Neural cell (in vitro differentiated cells): ENCODE results near the gene RPN1. TPM values are rescaled to one million over a fixed set of nuclear protein-coding genes. Genes with fewer than 3 reads are reported as not detected.

Experiments
- H2AFZ ChIP-seq: fragments of 200-600, 300-800 bp; sonication (generic), shearing (Covaris generic); 2 replicates; pipeline ENCODE4 v1.6.0; 2014; ENCODE audit warnings: low read depth, mild to moderate bottlenecking, antibody characterized with exemption, low read length, moderate library complexity
- H3F3A ChIP-seq: fragments of 200-600 bp; shearing (Covaris generic); 2 replicates; pipeline ENCODE4 v1.6.1; 2016; ENCODE audit warnings: mild to moderate bottlenecking, moderate library complexity, mixed read lengths, antibody characterized with exemption, low read length; ENCODE audit not compliant: insufficient read depth, poor library complexity, severe bottlenecking
- H3K27ac ChIP-seq: fragments of 200-600, 300-800 bp; sonication (generic), shearing (Covaris generic); 2 replicates; pipeline ENCODE4 v1.5.1; 2014; ENCODE audit warnings: mild to moderate bottlenecking, low read length, moderate library complexity
- H3K27me3 ChIP-seq: fragments of 300-800, 200-600 bp; sonication (generic), shearing (Covaris generic); 2 replicates; pipeline ENCODE4 v1.6.0; 2014; ENCODE audit warnings: mild to moderate bottlenecking, low read depth, low read length, moderate library complexity; ENCODE audit not compliant: insufficient read depth
- H3K36me3 ChIP-seq: fragments of 300-800, 200-600 bp; sonication (generic), shearing (Covaris generic); 2 replicates; pipeline ENCODE4 v1.5.1; 2014; ENCODE audit warnings: mild to moderate bottlenecking, antibody characterized with exemption, low read length, moderate library complexity; ENCODE audit not compliant: insufficient read depth
- H3K4me2 ChIP-seq: fragments of 300-800, 200-600 bp; sonication (generic), shearing (Covaris generic); 2 replicates; pipeline ENCODE4 v1.6.0; 2014; ENCODE audit warnings: mild to moderate bottlenecking, low read length
- H3K4me3 ChIP-seq: fragments of 300-800, 200-600 bp; sonication (generic), shearing (Covaris generic); 2 replicates; pipeline ENCODE4 v1.5.1; 2014; ENCODE audit warnings: mild to moderate bottlenecking, low read length, moderate library complexity
- H3K79me2 ChIP-seq: fragments of 200-600 bp; shearing (Covaris generic); replicated peaks from 2 replicates; pipeline ENCODE4 v1.6.0; 2014; ENCODE audit warnings: mild to moderate bottlenecking, low read length, moderate library complexity; ENCODE audit not compliant: insufficient read depth
- H3K9ac ChIP-seq: fragments of 300-800, 200-600 bp; sonication (generic), shearing (Covaris generic); 2 replicates; pipeline ENCODE4 v1.6.1; 2016; ENCODE audit warnings: mild to moderate bottlenecking, low read length, mixed read lengths
- H3K9me2 ChIP-seq: fragments of 200-600 bp; shearing (Covaris generic); 2 replicates; pipeline ENCODE4 v1.6.1; 2016; ENCODE audit warnings: mild to moderate bottlenecking, low read length, mixed read lengths; ENCODE audit not compliant: insufficient read depth
- H3K9me3 ChIP-seq: fragments of 200-600, 300-800 bp; sonication (generic), shearing (Covaris generic); 2 replicates; pipeline ENCODE4 v1.6.1; 2016; ENCODE audit warnings: mild to moderate bottlenecking, mixed run types, low read length, moderate library complexity, mixed read lengths
- H4K20me1 ChIP-seq: fragments of 200-600 bp; shearing (Covaris generic); 2 replicates; pipeline ENCODE4 v1.6.1; 2016; ENCODE audit warnings: mild to moderate bottlenecking, mixed run types; ENCODE audit not compliant: insufficient read depth
- EP300 ChIP-seq: fragments of 450-650 bp; conservative IDR thresholded peaks from 2 replicates; pipeline ENCODE4 v1.6.1; 2014; ENCODE audit warnings: antibody characterized with exemption, mild to moderate bottlenecking, moderate library complexity; ENCODE audit not compliant: poor library complexity, severe bottlenecking
- EZH2 ChIP-seq: fragments of 200-600, 300-800 bp; shearing (Covaris generic), sonication (generic); IDR thresholded peaks from 2 replicates; pipeline ENCODE4 v1.6.1; 2014; ENCODE audit warnings: antibody characterized with exemption, low read length, borderline replicate concordance, mild to moderate bottlenecking; ENCODE audit not compliant: insufficient read depth, poor library complexity, severe bottlenecking
- MXI1 ChIP-seq: fragments of 450-650 bp; conservative IDR thresholded peaks from 2 replicates; pipeline ENCODE4 v1.6.1; 2014; ENCODE audit warnings: antibody characterized with exemption, mild to moderate bottlenecking; ENCODE audit not compliant: poor library complexity, severe bottlenecking
- POLR2AphosphoS5 ChIP-seq: IDR thresholded peaks from 2 replicates; pipeline ENCODE4 v1.6.1; 2012
- RAD21 ChIP-seq: fragments of 450-650 bp; conservative IDR thresholded peaks from 2 replicates; pipeline ENCODE4 v1.6.1; 2014; ENCODE audit warnings: antibody characterized with exemption, mild to moderate bottlenecking, moderate library complexity
- SMC3 ChIP-seq: fragments of 450-650 bp; conservative IDR thresholded peaks from 2 replicates; pipeline ENCODE4 v1.6.1; 2014; ENCODE audit warnings: antibody characterized with exemption, mild to moderate bottlenecking, moderate library complexity; ENCODE audit not compliant: poor library complexity
- TAF1 ChIP-seq: IDR thresholded peaks from 2 replicates; pipeline ENCODE4 v1.6.1; 2012; ENCODE audit warnings: low read depth
- polyA plus RNA-seq: library from polyadenylated mRNA; depleted of rRNA; stranded (reverse); fragments of >200 nt; gene quantifications from 2 replicates; pipeline ENCODE4 v1.2.3, GENCODE V29; 2014
- TF ChIP-seq, protein P1 (sequence below): fragments of 450-650 bp; IDR thresholded peaks from 2 replicates; pipeline ENCODE4 v1.5.1; 2014; ENCODE audit warnings: antibody characterized with exemption, mild to moderate bottlenecking, moderate library complexity; ENCODE audit not compliant: poor library complexity, severe bottlenecking
- TF ChIP-seq, protein P2 (sequence below): IDR thresholded peaks from 2 replicates; pipeline ENCODE4 v1.6.1; 2012; ENCODE audit warnings: borderline replicate concordance

The RPN1 gene
- polyA plus RNA-seq, 1 donor from 2014 or later = 201 TPM

- H3K27me3 ChIP-seq = no peaks in the 10 kb centered on the region
- no peaks in the 10 kb centered on the region for H3K9me2 ChIP-seq
- no peak for TF ChIP-seq EZH2
- peaks cover 9% of the 10 kb centered on the region for H3K79me2 ChIP-seq
- H4K20me1 ChIP-seq = no peaks in the 10 kb centered on the region
- no peaks in the 10 kb centered on the region for H3K9me3 ChIP-seq
- peak overlapping the region; percentile 84 for H3K4me3 ChIP-seq
- no peak overlapping the region for H2AFZ ChIP-seq
- peak overlapping the region; percentile 86 for H3K9ac ChIP-seq
- H3K36me3 ChIP-seq = peaks cover 6% of the 10 kb centered on the region
- no peaks in the 10 kb centered on the region for H3F3A ChIP-seq
- peak overlapping the region; percentile 87 for H3K4me2 ChIP-seq
- no peak overlapping the region for H3K27ac ChIP-seq
Measured at GRCh38 chr3:128619146-128619890, 31.3 kb downstream of the RPN1 start.

DNA sequence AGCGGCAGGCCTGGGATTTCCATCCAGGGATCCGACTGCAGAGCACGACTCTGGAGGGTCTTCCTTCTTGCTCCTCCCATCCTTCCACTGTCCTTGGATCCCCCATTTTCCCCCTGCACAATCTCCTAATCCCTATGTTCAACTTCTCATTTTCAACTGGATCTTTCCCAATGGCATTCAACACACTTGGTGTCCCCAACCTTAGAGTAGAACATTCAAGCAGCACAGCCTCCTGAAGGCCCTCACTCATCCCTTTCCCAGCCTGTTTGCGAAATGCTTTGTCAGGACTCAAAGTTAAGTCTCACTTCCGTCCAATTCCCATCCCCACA is 32.3 kb downstream of the RPN1 start:
- Histone ChIP-seq H3K27ac (peak overlapping the region; percentile 79), H3F3A (no peaks in the 10 kb centered on the region), H3K79me2 (peaks cover 9% of the 10 kb centered on the region), H3K9ac (peak overlapping the region; percentile 86), H3K27me3 (no peaks in the 10 kb centered on the region), H3K36me3 (peaks cover 6% of the 10 kb centered on the region), H3K4me3 (peak overlapping the region; percentile 84), H3K9me3 (no peaks in the 10 kb centered on the region), H3K9me2 (no peaks in the 10 kb centered on the region), H3K4me2 (peak overlapping the region; percentile 87), H4K20me1 (no peaks in the 10 kb centered on the region), H2AFZ (peak overlapping the region; percentile 36)
- no peak for TF ChIP-seq EP300
- TF ChIP-seq, protein P1, sequence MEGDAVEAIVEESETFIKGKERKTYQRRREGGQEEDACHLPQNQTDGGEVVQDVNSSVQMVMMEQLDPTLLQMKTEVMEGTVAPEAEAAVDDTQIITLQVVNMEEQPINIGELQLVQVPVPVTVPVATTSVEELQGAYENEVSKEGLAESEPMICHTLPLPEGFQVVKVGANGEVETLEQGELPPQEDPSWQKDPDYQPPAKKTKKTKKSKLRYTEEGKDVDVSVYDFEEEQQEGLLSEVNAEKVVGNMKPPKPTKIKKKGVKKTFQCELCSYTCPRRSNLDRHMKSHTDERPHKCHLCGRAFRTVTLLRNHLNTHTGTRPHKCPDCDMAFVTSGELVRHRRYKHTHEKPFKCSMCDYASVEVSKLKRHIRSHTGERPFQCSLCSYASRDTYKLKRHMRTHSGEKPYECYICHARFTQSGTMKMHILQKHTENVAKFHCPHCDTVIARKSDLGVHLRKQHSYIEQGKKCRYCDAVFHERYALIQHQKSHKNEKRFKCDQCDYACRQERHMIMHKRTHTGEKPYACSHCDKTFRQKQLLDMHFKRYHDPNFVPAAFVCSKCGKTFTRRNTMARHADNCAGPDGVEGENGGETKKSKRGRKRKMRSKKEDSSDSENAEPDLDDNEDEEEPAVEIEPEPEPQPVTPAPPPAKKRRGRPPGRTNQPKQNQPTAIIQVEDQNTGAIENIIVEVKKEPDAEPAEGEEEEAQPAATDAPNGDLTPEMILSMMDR = no peak
- no peak for TF ChIP-seq MXI1
- no peak for TF ChIP-seq EZH2
- TF ChIP-seq RAD21 = no peak
- TF ChIP-seq TAF1 = no peak
- TF ChIP-seq, protein P2, sequence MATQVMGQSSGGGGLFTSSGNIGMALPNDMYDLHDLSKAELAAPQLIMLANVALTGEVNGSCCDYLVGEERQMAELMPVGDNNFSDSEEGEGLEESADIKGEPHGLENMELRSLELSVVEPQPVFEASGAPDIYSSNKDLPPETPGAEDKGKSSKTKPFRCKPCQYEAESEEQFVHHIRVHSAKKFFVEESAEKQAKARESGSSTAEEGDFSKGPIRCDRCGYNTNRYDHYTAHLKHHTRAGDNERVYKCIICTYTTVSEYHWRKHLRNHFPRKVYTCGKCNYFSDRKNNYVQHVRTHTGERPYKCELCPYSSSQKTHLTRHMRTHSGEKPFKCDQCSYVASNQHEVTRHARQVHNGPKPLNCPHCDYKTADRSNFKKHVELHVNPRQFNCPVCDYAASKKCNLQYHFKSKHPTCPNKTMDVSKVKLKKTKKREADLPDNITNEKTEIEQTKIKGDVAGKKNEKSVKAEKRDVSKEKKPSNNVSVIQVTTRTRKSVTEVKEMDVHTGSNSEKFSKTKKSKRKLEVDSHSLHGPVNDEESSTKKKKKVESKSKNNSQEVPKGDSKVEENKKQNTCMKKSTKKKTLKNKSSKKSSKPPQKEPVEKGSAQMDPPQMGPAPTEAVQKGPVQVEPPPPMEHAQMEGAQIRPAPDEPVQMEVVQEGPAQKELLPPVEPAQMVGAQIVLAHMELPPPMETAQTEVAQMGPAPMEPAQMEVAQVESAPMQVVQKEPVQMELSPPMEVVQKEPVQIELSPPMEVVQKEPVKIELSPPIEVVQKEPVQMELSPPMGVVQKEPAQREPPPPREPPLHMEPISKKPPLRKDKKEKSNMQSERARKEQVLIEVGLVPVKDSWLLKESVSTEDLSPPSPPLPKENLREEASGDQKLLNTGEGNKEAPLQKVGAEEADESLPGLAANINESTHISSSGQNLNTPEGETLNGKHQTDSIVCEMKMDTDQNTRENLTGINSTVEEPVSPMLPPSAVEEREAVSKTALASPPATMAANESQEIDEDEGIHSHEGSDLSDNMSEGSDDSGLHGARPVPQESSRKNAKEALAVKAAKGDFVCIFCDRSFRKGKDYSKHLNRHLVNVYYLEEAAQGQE = no peak
- TF ChIP-seq POLR2AphosphoS5 = no peak
- no peak for TF ChIP-seq SMC3
